ENCODE data around the gene TXNRD1. TPM values are rescaled to one million over a fixed set of nuclear protein-coding genes. Genes with fewer than 3 reads are reported as not detected.

Gene TXNRD1
- total RNA-seq, 3 donors from 2014 or later = 76.0 to 117 (median 77.5) TPM

- H3K36me3 ChIP-seq (ENCODE audit: low read depth) = no peaks in the 10 kb centered on the region
- intact Hi-C loops (cut with DNase I, micrococcal nuclease) = no loop called here
- no peak for DNase-seq
These were observed 157.2 kb downstream of the TXNRD1 start for GRCh38 chr12:104372721-104373335.

GRCh38 chr12:104374071-104374470 is 158.5 kb downstream of the TXNRD1 start:
- no peak for TF ChIP-seq CTCF (IDR thresholded peaks at IDR 0.05)
- Histone ChIP-seq H3K4me3 (no peak overlapping the region), H3K4me1 (ENCODE audit: low read depth) (no peaks in the 10 kb centered on the region), H3K36me3 (ENCODE audit: low read depth) (no peaks in the 10 kb centered on the region), H3K9me3 (peaks cover 4% of the 10 kb centered on the region)
- DNase-seq (no peak), ATAC-seq (no peak)
- intact Hi-C loops (cut with DNase I, micrococcal nuclease) = no loop called here

More at GRCh38 chr12:104372721-104373335, 157.2 kb downstream of the TXNRD1 start:
- Histone ChIP-seq H3K4me3 (no peak overlapping the region), H3K4me1 (ENCODE audit: low read depth) (no peaks in the 10 kb centered on the region), H3K9me3 (peaks cover 4% of the 10 kb centered on the region)
- no peak for ATAC-seq
- TF ChIP-seq CTCF (IDR thresholded peaks at IDR 0.05) = no peak

- intact Hi-C loops (cut with DNase I, micrococcal nuclease) = no loop called here
- H3K4me3 ChIP-seq = no peak overlapping the region
- peaks cover 1% of the 10 kb centered on the region for H3K9me3 ChIP-seq
- ATAC-seq (no peak), DNase-seq (no peak)
- no peaks in the 10 kb centered on the region for H3K4me1 ChIP-seq (ENCODE audit: low read depth)
- TF ChIP-seq CTCF (IDR thresholded peaks at IDR 0.05) = no peak
- no peaks in the 10 kb centered on the region for H3K36me3 ChIP-seq (ENCODE audit: low read depth)
These were observed 159.2 kb downstream of the TXNRD1 start for GRCh38 chr12:104374806-104375205.

GRCh38 chr12:104375775-104376174 is 160.2 kb downstream of the TXNRD1 start:
- Histone ChIP-seq H3K4me1 (ENCODE audit: low read depth) (no peaks in the 10 kb centered on the region), H3K4me3 (no peak overlapping the region), H3K36me3 (ENCODE audit: low read depth) (no peaks in the 10 kb centered on the region), H3K9me3 (no peaks in the 10 kb centered on the region)
- no peak for DNase-seq
- ATAC-seq = no peak
- no peak for TF ChIP-seq CTCF (IDR thresholded peaks at IDR 0.05)
- intact Hi-C loops (cut with DNase I, micrococcal nuclease) = no loop called here

- Histone ChIP-seq H3K36me3 (ENCODE audit: low read depth) (no peaks in the 10 kb centered on the region), H3K4me1 (ENCODE audit: low read depth) (peaks cover 3% of the 10 kb centered on the region), H3K9me3 (no peaks in the 10 kb centered on the region), H3K4me3 (no peak overlapping the region)
- ATAC-seq (no peak), DNase-seq (no peak)
- no peak for TF ChIP-seq CTCF (IDR thresholded peaks at IDR 0.05)
- intact Hi-C loops (cut with DNase I, micrococcal nuclease) = no loop called here
These were observed 161.3 kb downstream of the TXNRD1 start for GRCh38 chr12:104376650-104377513.

Measured in mucosa of descending colon (tissue), 3 donors.